ENCODE measurements around the gene CCDC188. TPM values are rescaled to one million over a fixed set of nuclear protein-coding genes. Genes with fewer than 3 reads are reported as not detected.

CCDC188 gene
- total RNA-seq, 1 experiment from 2014 or later = not detected

DNA sequence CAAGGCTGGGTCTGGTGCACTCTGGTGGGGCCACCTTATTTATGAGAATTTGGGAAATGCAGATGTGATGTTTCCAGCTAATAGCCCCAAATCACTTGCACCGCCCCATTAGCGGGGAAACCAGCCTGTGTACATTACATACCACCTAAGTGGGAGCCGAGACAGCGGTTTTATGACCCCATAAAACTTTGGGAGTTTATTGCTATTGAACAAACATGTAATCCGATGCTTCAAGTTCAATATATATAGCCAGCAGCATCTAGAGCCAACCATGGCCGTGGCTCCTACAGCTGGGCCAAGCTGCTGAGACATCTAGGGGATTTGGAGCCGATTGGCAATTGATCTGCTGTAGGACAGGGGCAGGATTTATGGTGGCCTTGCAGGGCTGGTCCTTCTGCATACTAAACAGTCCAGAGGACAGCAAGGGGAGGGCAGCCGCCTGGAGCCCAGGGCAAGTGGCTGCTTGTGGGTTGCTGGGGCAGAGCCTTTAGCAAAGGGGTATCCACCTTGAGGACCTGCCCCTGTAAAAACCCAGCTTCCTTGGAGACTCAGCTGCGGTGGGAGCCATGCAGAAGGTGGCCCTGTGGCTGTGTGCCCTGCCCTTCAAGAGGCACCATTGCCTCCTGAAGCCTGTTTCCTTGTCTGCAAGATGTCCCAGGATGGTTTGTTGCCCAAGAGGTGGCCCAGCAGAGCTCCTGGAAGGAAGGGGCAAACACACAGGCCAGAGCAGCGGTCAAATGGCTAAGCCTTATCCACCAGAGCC is 47.9 kb upstream of the CCDC188 start:
- H4K5ac ChIP-seq (ENCODE audit: insufficient read length, low read depth, low read length) = no peak overlapping the region
- H3K23ac ChIP-seq (ENCODE audit: insufficient read length, low read depth, low read length) = no peak overlapping the region
- no peak overlapping the region for H3K27ac ChIP-seq (ENCODE audit: insufficient read length, low read depth, low read length)
- no peak overlapping the region for H2AK5ac ChIP-seq (ENCODE audit: insufficient read length, low read length)
- H3K9me3 ChIP-seq (ENCODE audit: control insufficient read depth, low read depth, low read length) = no peaks in the 10 kb centered on the region
- H3K9ac ChIP-seq (ENCODE audit: extremely low read depth, insufficient read length, low read length) = no peak overlapping the region
- no peaks in the 10 kb centered on the region for H3K27me3 ChIP-seq (ENCODE audit: insufficient read depth, low read length)
- no peaks in the 10 kb centered on the region for H3K79me1 ChIP-seq (ENCODE audit: insufficient read depth, low read depth, low read length, poor library complexity, severe bottlenecking)
- no peak overlapping the region for H3K14ac ChIP-seq (ENCODE audit: insufficient read depth, low read length)
- no peak overlapping the region for H3T11ph ChIP-seq (ENCODE audit: low read length)
- no peaks in the 10 kb centered on the region for H3K79me2 ChIP-seq (ENCODE audit: insufficient read depth, low read length)
- Mint-ChIP-seq H3K4me1 (peaks cover 9 to 17% of the 10 kb centered on the region in 2 experiments), H3K27me3 (ENCODE audit: low read depth) (peaks cover 2% of the 10 kb centered on the region), H3K9me3 (no peaks in the 10 kb centered on the region), H3K4me3 (no peak overlapping the region), H3K27ac (no peak overlapping the region), H3K36me3 (ENCODE audit: insufficient read depth in 1 of 3, low read depth in 3 of 3) (no peaks in the 10 kb centered on the region)
- WGBS (ENCODE audit: extremely low coverage, insufficient read length, low lambda C conversion rate) = no CpG with 5 or more reads among the region's 10 CpGs
- H2AFZ ChIP-seq (ENCODE audit: low read length) = no peak overlapping the region
- H4K20me1 ChIP-seq (ENCODE audit: control insufficient read depth, insufficient read depth, insufficient read length) = no peaks in the 10 kb centered on the region
- no peak overlapping the region for H4K8ac ChIP-seq (replicated peaks; ENCODE audit: insufficient read length, low read depth, low read length)
- TF ChIP-seq, protein P1, sequence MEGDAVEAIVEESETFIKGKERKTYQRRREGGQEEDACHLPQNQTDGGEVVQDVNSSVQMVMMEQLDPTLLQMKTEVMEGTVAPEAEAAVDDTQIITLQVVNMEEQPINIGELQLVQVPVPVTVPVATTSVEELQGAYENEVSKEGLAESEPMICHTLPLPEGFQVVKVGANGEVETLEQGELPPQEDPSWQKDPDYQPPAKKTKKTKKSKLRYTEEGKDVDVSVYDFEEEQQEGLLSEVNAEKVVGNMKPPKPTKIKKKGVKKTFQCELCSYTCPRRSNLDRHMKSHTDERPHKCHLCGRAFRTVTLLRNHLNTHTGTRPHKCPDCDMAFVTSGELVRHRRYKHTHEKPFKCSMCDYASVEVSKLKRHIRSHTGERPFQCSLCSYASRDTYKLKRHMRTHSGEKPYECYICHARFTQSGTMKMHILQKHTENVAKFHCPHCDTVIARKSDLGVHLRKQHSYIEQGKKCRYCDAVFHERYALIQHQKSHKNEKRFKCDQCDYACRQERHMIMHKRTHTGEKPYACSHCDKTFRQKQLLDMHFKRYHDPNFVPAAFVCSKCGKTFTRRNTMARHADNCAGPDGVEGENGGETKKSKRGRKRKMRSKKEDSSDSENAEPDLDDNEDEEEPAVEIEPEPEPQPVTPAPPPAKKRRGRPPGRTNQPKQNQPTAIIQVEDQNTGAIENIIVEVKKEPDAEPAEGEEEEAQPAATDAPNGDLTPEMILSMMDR (conservative IDR thresholded peaks at IDR 0.05) = no peak
- H2BK5ac ChIP-seq (ENCODE audit: insufficient read length, low read length) = no peak overlapping the region
- no peak overlapping the region for H3K4ac ChIP-seq (ENCODE audit: low read depth, low read length)
- H2BK20ac ChIP-seq (ENCODE audit: low read depth, low read length, poor library complexity, severe bottlenecking) = no peak overlapping the region
- H3K4me2 ChIP-seq (ENCODE audit: insufficient read depth, insufficient read length, low read length) = no peak overlapping the region
- H3K56ac ChIP-seq (ENCODE audit: insufficient read length, low read depth, low read length) = no peak overlapping the region
- H3K4me1 ChIP-seq (ENCODE audit: insufficient read depth, low read length) = no peaks in the 10 kb centered on the region; the same call in 1 of the 2 replicates
- no peaks in the 10 kb centered on the region for H3K23me2 ChIP-seq (ENCODE audit: insufficient read length, low read depth, low read length, poor library complexity, severe bottlenecking)
- H4K91ac ChIP-seq (ENCODE audit: insufficient read length, low read depth, low read length) = no peak overlapping the region
- H2BK12ac ChIP-seq (ENCODE audit: insufficient read length, low read depth, low read length) = no peak overlapping the region
- no peak overlapping the region for H2BK120ac ChIP-seq (ENCODE audit: low read depth, low read length, poor library complexity, severe bottlenecking)
- no peak overlapping the region for H3K18ac ChIP-seq (ENCODE audit: insufficient read length, low read depth, low read length)
- DNase-seq = no peak
- no peak overlapping the region for H2BK15ac ChIP-seq (ENCODE audit: low read depth, low read length)

All from H9 (cell line).